DND-41 (cell line): ENCODE measurements around the gene AGAP1.

ENCODE experiments used
- EZH2 ChIP-seq: IDR thresholded peaks from 3 replicates; pipeline ENCODE4 v1.6.1; 2012; ENCODE audit warnings: borderline replicate concordance, low read depth, mild to moderate bottlenecking, moderate library complexity, low read length, inconsistent platforms; ENCODE audit not compliant: severe bottlenecking
- TF ChIP-seq, protein P1 (sequence below): IDR thresholded peaks from 2 replicates; pipeline ENCODE4 v1.5.1; 2012; ENCODE audit warnings: borderline replicate concordance, low read length, moderate library complexity, mild to moderate bottlenecking; ENCODE audit not compliant: poor library complexity, severe bottlenecking; ENCODE audit errors: extremely low read depth

DNA sequence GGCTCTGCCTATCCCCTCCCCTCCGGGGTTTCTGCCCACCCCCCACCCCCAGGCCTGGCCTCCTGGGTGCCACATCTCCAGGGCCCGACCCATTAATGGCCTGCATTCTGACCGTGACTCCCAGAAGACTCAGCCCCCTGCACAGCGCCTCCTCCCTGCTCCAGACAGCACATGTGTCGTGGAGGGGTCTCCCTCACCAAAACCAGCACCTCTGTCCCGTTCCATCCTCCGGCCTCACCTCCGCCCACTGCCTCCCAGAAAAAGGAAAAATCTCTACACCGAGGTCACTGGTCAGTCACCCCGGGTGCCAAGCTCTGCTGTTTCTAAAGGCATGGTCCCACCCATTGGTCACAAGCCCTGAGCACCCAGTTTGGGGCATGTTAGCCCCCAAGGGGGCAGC, 609.1 kb downstream of the AGAP1 start:
- TF ChIP-seq, protein P1, sequence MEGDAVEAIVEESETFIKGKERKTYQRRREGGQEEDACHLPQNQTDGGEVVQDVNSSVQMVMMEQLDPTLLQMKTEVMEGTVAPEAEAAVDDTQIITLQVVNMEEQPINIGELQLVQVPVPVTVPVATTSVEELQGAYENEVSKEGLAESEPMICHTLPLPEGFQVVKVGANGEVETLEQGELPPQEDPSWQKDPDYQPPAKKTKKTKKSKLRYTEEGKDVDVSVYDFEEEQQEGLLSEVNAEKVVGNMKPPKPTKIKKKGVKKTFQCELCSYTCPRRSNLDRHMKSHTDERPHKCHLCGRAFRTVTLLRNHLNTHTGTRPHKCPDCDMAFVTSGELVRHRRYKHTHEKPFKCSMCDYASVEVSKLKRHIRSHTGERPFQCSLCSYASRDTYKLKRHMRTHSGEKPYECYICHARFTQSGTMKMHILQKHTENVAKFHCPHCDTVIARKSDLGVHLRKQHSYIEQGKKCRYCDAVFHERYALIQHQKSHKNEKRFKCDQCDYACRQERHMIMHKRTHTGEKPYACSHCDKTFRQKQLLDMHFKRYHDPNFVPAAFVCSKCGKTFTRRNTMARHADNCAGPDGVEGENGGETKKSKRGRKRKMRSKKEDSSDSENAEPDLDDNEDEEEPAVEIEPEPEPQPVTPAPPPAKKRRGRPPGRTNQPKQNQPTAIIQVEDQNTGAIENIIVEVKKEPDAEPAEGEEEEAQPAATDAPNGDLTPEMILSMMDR = no peak
- no peak for TF ChIP-seq EZH2
